HepG2 (cell line): ENCODE results near the gene DUSP23. TPM values are rescaled to one million over a fixed set of nuclear protein-coding genes. Genes with fewer than 3 reads are reported as not detected.

Experiments
- GTF2F1 ChIP-seq: fragments of 150-350 bp; IDR thresholded peaks from 2 replicates; pipeline ENCODE4 v1.6.1; 2014; ENCODE audit warnings: low read length
- KDM1A ChIP-seq: IDR thresholded peaks from 2 replicates; pipeline ENCODE4 v1.6.1; 2016; ENCODE audit warnings: missing compliant biosample characterization
- polyA plus RNA-seq, 8 experiments: library from polyadenylated mRNA; depleted of rRNA in 3 of 8; stranded (reverse) in 7 of 8; unstranded in 1 of 8; fragments of >200 nt; fragmentation: Illumina TruSeq in 4 of 8; extraction: Trizol in 4 of 8; gene quantifications; 2 replicates each; pipeline versions ENCODE4 v1.2.1 to v1.2.3, GENCODE V29; 2011 to 2016; ENCODE audit warnings: low read depth in 4 of 8, missing spikeins in 1 of 8, mixed read lengths in 1 of 8; ENCODE audit not compliant: insufficient read depth in 1 of 8
- total RNA-seq, 5 experiments: library from RNA; depleted of rRNA; stranded (reverse); fragments of >200 nt; fragmentation: Illumina TruSeq; extraction: Trizol; gene quantifications; 2 replicates each; pipeline ENCODE4 v1.2.3, GENCODE V29; 2016; ENCODE audit warnings: low read depth in 1 of 5
- TF ChIP-seq, protein P1 (sequence below): sonication (generic); formaldehyde crosslinking; IDR thresholded peaks from 2 replicates; pipeline ENCODE4 v1.4.0; 2020; ENCODE audit warnings: missing genetic modification reagents
- TF ChIP-seq, protein P2 (sequence below): sonication (generic); formaldehyde crosslinking; IDR thresholded peaks from 2 replicates; pipeline ENCODE4 v1.8.1; 2023; ENCODE audit warnings: missing genetic modification reagents, inconsistent platforms, borderline replicate concordance
- TF ChIP-seq, protein P3 (sequence below): fragments of 450-650 bp; IDR thresholded peaks from 2 replicates; pipeline ENCODE4 v1.6.1; 2017; ENCODE audit warnings: mild to moderate bottlenecking
- TF ChIP-seq, protein P4 (sequence below): sonication (generic); formaldehyde crosslinking; IDR thresholded peaks from 2 replicates; pipeline ENCODE4 v1.5.1; 2020; ENCODE audit warnings: missing genetic modification reagents, mild to moderate bottlenecking, borderline replicate concordance
- TF ChIP-seq, protein P5 (sequence below): IDR thresholded peaks from 2 replicates; pipeline ENCODE4 v1.6.1; 2016

The DUSP23 gene
- total and polyA plus RNA-seq, 2 of the 13 experiments (the other 11 are each of a cell fraction or from before 2014, with no cell fraction given), result not detected

DNA sequence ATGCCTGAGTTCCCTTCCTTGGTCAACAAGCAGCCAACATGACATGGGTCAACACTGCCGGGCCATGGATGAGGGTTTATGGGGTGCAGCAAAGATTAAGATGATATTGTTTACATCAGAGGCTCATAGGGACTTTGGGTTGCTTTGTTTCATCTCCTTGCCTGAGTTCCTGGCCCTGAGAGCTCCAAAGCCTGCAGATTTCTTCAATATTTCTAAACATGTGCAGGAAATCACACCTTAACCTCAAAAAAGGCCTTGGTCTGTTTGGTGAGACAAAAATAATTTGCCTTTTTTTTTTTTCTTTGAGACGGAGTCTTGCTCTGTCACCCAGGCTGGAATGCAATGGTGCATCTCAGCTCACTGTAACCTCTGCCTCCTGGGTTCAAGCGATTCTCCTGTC, 46.8 kb downstream of the DUSP23 start (continued):
- TF ChIP-seq, protein P1, sequence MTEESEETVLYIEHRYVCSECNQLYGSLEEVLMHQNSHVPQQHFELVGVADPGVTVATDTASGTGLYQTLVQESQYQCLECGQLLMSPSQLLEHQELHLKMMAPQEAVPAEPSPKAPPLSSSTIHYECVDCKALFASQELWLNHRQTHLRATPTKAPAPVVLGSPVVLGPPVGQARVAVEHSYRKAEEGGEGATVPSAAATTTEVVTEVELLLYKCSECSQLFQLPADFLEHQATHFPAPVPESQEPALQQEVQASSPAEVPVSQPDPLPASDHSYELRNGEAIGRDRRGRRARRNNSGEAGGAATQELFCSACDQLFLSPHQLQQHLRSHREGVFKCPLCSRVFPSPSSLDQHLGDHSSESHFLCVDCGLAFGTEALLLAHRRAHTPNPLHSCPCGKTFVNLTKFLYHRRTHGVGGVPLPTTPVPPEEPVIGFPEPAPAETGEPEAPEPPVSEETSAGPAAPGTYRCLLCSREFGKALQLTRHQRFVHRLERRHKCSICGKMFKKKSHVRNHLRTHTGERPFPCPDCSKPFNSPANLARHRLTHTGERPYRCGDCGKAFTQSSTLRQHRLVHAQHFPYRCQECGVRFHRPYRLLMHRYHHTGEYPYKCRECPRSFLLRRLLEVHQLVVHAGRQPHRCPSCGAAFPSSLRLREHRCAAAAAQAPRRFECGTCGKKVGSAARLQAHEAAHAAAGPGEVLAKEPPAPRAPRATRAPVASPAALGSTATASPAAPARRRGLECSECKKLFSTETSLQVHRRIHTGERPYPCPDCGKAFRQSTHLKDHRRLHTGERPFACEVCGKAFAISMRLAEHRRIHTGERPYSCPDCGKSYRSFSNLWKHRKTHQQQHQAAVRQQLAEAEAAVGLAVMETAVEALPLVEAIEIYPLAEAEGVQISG (CRISPR knock-in tag), result no peak
- no peak for TF ChIP-seq GTF2F1
- TF ChIP-seq, protein P2, sequence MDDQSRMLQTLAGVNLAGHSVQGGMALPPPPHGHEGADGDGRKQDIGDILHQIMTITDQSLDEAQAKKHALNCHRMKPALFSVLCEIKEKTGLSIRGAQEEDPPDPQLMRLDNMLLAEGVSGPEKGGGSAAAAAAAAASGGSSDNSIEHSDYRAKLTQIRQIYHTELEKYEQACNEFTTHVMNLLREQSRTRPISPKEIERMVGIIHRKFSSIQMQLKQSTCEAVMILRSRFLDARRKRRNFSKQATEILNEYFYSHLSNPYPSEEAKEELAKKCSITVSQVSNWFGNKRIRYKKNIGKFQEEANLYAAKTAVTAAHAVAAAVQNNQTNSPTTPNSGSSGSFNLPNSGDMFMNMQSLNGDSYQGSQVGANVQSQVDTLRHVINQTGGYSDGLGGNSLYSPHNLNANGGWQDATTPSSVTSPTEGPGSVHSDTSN (CRISPR knock-in tag), result no peak
- no peak for TF ChIP-seq KDM1A (CRISPR knock-in tag)
- TF ChIP-seq, protein P3, sequence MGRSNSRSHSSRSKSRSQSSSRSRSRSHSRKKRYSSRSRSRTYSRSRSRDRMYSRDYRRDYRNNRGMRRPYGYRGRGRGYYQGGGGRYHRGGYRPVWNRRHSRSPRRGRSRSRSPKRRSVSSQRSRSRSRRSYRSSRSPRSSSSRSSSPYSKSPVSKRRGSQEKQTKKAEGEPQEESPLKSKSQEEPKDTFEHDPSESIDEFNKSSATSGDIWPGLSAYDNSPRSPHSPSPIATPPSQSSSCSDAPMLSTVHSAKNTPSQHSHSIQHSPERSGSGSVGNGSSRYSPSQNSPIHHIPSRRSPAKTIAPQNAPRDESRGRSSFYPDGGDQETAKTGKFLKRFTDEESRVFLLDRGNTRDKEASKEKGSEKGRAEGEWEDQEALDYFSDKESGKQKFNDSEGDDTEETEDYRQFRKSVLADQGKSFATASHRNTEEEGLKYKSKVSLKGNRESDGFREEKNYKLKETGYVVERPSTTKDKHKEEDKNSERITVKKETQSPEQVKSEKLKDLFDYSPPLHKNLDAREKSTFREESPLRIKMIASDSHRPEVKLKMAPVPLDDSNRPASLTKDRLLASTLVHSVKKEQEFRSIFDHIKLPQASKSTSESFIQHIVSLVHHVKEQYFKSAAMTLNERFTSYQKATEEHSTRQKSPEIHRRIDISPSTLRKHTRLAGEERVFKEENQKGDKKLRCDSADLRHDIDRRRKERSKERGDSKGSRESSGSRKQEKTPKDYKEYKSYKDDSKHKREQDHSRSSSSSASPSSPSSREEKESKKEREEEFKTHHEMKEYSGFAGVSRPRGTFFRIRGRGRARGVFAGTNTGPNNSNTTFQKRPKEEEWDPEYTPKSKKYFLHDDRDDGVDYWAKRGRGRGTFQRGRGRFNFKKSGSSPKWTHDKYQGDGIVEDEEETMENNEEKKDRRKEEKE, result no peak
- TF ChIP-seq, protein P4, sequence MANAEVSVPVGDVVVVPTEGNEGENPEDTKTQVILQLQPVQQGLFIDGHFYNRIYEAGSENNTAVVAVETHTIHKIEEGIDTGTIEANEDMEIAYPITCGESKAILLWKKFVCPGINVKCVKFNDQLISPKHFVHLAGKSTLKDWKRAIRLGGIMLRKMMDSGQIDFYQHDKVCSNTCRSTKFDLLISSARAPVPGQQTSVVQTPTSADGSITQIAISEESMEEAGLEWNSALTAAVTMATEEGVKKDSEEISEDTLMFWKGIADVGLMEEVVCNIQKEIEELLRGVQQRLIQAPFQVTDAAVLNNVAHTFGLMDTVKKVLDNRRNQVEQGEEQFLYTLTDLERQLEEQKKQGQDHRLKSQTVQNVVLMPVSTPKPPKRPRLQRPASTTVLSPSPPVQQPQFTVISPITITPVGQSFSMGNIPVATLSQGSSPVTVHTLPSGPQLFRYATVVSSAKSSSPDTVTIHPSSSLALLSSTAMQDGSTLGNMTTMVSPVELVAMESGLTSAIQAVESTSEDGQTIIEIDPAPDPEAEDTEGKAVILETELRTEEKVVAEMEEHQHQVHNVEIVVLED (CRISPR knock-in tag), result no peak
- TF ChIP-seq, protein P5, sequence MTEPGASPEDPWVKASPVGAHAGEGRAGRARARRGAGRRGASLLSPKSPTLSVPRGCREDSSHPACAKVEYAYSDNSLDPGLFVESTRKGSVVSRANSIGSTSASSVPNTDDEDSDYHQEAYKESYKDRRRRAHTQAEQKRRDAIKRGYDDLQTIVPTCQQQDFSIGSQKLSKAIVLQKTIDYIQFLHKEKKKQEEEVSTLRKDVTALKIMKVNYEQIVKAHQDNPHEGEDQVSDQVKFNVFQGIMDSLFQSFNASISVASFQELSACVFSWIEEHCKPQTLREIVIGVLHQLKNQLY (CRISPR knock-in tag), result no peak
